ENCODE data around the gene FAM13A.
"Not testable (repeated sequence)": the region's sequence is repeated elsewhere in the genome, so short reads cannot be mapped to it uniquely, and the experiment has no call there.

The FAM13A gene

DNA sequence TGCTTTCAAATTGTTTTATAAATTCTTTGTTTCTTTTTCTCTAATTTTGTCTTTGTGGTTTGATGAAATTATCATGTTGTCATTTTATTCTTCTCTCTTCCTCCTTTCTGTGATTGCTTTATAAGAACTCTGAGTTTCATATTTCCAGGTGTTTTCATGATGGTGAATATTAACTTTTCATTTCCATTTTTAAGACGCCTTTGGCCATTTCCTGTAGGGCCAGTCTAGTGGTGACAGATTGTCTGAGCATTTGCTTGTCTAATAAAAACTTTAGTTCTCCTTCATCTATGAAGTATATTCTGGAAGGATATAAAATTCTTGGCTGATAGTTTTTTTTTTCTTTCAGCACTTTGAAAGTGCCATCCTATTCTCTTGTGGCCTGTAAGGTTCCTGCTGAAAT is 128.1 kb downstream of the FAM13A start:
- Histone ChIP-seq H3K4me2 (ENCODE audit: low read depth, low read length) (peak overlapping the region; percentile 42; the same call in 1 of the 2 replicates), H3K27ac (ENCODE audit: low read length) (no peak overlapping the region; the same call in 1 of the 2 replicates), H3K9me3 (replicated peaks; ENCODE audit: insufficient read depth, low read length) (no peaks in the 10 kb centered on the region), H3K36me3 (replicated peaks; ENCODE audit: insufficient read depth, low read length) (no peaks in the 10 kb centered on the region), H3K4me3 (ENCODE audit: low read length) (peak overlapping the region; percentile 12; the same call in 1 of the 2 replicates), H3K9ac (ENCODE audit: low read length) (no peak overlapping the region), H3K27me3 (replicated peaks; ENCODE audit: insufficient read depth, low read length) (no peaks in the 10 kb centered on the region), H2AFZ (ENCODE audit: low read length) (peak overlapping the region; percentile 34; the same call in 1 of the 2 replicates), H3K9me2 (replicated peaks; ENCODE audit: insufficient read depth, low read length) (no peaks in the 10 kb centered on the region), H4K20me1 (ENCODE audit: insufficient read depth, low read length) (no peaks in the 10 kb centered on the region), H3K79me2 (ENCODE audit: low read length) (no peaks in the 10 kb centered on the region), H3F3A (ENCODE audit: insufficient read depth, low read length) (no peaks in the 10 kb centered on the region), H3K4me1 (ENCODE audit: low read length) (peaks cover 21% of the 10 kb centered on the region)
- no peak for DNase-seq
- TF ChIP-seq EZH2 (optimal IDR thresholded peaks at IDR 0.05; ENCODE audit: low read depth, low read length) (no peak), CTCF (IDR thresholded peaks at IDR 0.05; ENCODE audit: low read length) (no peak), EZH2phosphoT487 (IDR thresholded peaks at IDR 0.05; ENCODE audit: low read length) (no peak)

DNA sequence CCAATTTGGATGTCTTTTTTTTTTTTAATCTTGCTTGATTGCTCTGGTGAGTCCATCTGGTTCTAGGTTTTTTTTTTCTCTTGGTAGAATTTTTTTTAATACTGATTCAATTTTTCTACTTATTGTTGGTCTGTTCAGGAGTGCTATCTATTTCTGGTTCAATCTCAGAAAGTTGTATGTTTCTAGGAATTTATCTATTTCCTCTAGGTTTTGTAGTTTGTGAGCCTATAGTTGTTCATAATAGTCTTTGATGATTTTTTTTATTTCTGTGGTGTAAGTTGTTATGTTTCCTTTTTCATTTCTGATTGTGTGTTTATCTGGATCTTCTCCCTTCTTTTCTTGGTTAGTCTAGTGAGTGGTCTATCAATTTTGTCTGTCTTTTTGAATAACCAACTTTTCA is 129.6 kb downstream of the FAM13A start:
- DNase-seq = no peak
- Histone ChIP-seq H3K27ac (ENCODE audit: low read length) (no peak overlapping the region), H3K9me2 (replicated peaks; ENCODE audit: insufficient read depth, low read length) (no peaks in the 10 kb centered on the region), H4K20me1 (ENCODE audit: insufficient read depth, low read length) (no peaks in the 10 kb centered on the region), H3K36me3 (replicated peaks; ENCODE audit: insufficient read depth, low read length) (no peaks in the 10 kb centered on the region), H3K79me2 (ENCODE audit: low read length) (no peaks in the 10 kb centered on the region), H2AFZ (ENCODE audit: low read length) (no peak overlapping the region), H3K4me2 (ENCODE audit: low read depth, low read length) (no peak overlapping the region), H3K4me1 (ENCODE audit: low read length) (peaks cover 13% of the 10 kb centered on the region), H3K27me3 (replicated peaks; ENCODE audit: insufficient read depth, low read length) (no peaks in the 10 kb centered on the region), H3K9ac (ENCODE audit: low read length) (no peak overlapping the region), H3K9me3 (replicated peaks; ENCODE audit: insufficient read depth, low read length) (no peaks in the 10 kb centered on the region), H3K4me3 (ENCODE audit: low read length) (no peak overlapping the region), H3F3A (ENCODE audit: insufficient read depth, low read length) (no peaks in the 10 kb centered on the region)
- TF ChIP-seq EZH2 (optimal IDR thresholded peaks at IDR 0.05; ENCODE audit: low read depth, low read length) (no peak), EZH2phosphoT487 (IDR thresholded peaks at IDR 0.05; ENCODE audit: low read length) (no peak), CTCF (IDR thresholded peaks at IDR 0.05; ENCODE audit: low read length) (no peak)

GRCh38 chr4:88919056-88919455 is 137.9 kb downstream of the FAM13A start:
- H3K9me3 ChIP-seq (replicated peaks; ENCODE audit: insufficient read depth, low read length) = no peaks in the 10 kb centered on the region
- H2AFZ ChIP-seq (ENCODE audit: low read length) = no peak overlapping the region
- H3K79me2 ChIP-seq (ENCODE audit: low read length) = no peaks in the 10 kb centered on the region
- DNase-seq = no peak
- no peaks in the 10 kb centered on the region for H3F3A ChIP-seq (ENCODE audit: insufficient read depth, low read length)
- no peak overlapping the region for H3K4me3 ChIP-seq (ENCODE audit: low read length)
- no peaks in the 10 kb centered on the region for H3K36me3 ChIP-seq (replicated peaks; ENCODE audit: insufficient read depth, low read length)
- no peaks in the 10 kb centered on the region for H4K20me1 ChIP-seq (ENCODE audit: insufficient read depth, low read length)
- H3K9me2 ChIP-seq (replicated peaks; ENCODE audit: insufficient read depth, low read length) = no peaks in the 10 kb centered on the region
- no peak overlapping the region for H3K9ac ChIP-seq (ENCODE audit: low read length)
- TF ChIP-seq EZH2 (optimal IDR thresholded peaks at IDR 0.05; ENCODE audit: low read depth, low read length) = no peak
- no peak for TF ChIP-seq EZH2phosphoT487 (IDR thresholded peaks at IDR 0.05; ENCODE audit: low read length)
- TF ChIP-seq CTCF (IDR thresholded peaks at IDR 0.05; ENCODE audit: low read length) = no peak
- H3K4me1 ChIP-seq (ENCODE audit: low read length) = no peaks in the 10 kb centered on the region
- H3K4me2 ChIP-seq (ENCODE audit: low read depth, low read length) = no peak overlapping the region
- H3K27me3 ChIP-seq (replicated peaks; ENCODE audit: insufficient read depth, low read length) = no peaks in the 10 kb centered on the region
- no peak overlapping the region for H3K27ac ChIP-seq (ENCODE audit: low read length)

GRCh38 chr4:88913181-88913580 is 143.8 kb downstream of the FAM13A start:
- H4K20me1 ChIP-seq (ENCODE audit: insufficient read depth, low read length); H3K27ac ChIP-seq (ENCODE audit: low read length): not testable (repeated sequence)

More at GRCh38 chr4:88913181-88913580, 143.8 kb downstream of the FAM13A start:
- DNase-seq; H3K9ac ChIP-seq (ENCODE audit: low read length); H3K27me3 ChIP-seq (replicated peaks; ENCODE audit: insufficient read depth, low read length); H3K36me3 ChIP-seq (replicated peaks; ENCODE audit: insufficient read depth, low read length); H2AFZ ChIP-seq (ENCODE audit: low read length); H3K4me2 ChIP-seq (ENCODE audit: low read depth, low read length); H3F3A ChIP-seq (ENCODE audit: insufficient read depth, low read length); H3K4me1 ChIP-seq (ENCODE audit: low read length); H3K9me2 ChIP-seq (replicated peaks; ENCODE audit: insufficient read depth, low read length); H3K4me3 ChIP-seq (ENCODE audit: low read length); H3K79me2 ChIP-seq (ENCODE audit: low read length); H3K9me3 ChIP-seq (replicated peaks; ENCODE audit: insufficient read depth, low read length): not testable (repeated sequence)

Data from MM.1S (cell line).